AG08396 (cell line): ENCODE results near the gene MSRB3.
A peak's percentile ranks its signal among the peaks of the same experiment; 100 is the strongest.
"Not testable (repeated sequence)": the region's sequence is repeated elsewhere in the genome, so short reads cannot be mapped to it uniquely, and the experiment has no call there.

Experiments
- DNase-seq: peaks from one replicate; pipeline ENCODE4 v3.0.0; 2012; ENCODE audit warnings: low spot score, mixed read lengths

The MSRB3 gene

DNA sequence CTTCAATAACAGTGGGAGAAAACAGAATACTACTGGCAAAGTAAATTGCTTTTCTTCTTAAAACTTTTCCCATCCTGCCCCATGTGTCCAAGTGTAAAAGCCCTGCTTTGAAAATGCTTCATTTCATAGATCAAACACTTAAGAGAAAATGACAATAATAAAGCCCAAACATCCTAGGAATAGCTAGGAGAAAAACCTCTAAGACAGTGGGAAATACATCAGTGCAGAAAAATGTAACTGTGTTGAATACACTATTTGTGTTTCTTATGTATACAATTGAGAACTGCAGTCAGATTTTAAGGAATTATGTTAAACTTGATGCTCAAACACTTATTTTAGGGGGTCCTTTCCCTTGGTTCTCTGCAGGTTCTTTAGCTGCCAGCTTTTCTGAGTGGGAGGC lies 181.1 kb downstream of the MSRB3 start:
- no peak for DNase-seq

DNA sequence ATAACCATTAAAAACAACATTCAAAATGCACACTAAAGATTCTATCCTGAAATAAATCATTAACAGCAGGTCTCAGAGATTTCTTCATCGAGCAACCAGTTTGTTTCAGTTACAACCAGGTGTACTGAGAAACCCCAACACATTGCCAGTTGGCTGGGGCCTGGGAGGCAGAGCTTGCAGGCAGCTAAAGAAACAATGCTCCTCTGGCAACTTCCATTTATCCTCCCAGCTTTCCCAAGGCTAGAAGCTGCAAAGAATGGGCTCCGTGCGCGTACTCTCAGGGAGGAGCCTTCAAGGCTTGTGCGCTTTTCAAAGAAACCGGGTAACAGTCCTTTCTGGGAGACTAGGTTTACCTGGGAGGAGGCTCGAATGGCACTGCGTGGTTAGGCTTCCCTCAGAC lies 181.6 kb downstream of the MSRB3 start:
- DNase-seq = no peak

DNA sequence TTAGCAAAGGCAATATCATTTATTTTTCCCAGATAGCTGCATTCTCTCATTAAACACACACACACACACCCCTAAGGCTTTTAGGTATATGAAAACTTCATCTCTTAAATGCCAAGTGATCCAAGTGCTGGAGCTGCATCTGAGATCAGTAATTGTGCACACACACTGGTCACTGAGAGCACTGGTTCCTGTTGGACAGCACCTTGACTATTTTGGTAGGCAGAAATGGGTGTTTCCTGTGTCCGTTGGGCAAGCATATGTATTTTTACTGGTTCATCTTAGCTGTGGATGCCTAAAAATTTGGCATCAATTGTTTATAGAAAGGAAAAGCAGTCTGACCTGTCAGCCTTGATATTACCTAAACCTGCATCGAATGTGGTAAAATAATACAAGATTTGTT lies 182.5 kb downstream of the MSRB3 start:
- DNase-seq = no peak

DNA sequence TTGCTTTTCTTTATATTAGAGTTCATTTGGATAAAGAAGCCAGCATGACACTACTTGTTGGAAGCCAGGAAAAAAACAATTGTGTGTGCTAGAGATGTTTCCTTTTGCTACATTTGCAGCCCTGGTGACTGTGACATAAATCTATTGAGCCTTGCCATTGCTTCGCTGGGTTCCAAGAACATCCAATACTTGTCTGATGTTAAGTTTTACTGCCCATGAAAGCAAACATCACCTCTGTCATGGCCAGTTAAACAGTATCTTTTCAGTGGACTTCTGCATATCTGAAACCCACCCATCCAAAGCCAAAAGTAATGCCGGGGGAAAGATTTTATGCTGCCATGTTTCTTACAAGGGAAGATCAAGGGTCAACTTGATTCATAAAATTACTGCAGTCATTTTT lies 184.0 kb downstream of the MSRB3 start:
- DNase-seq = no peak

DNA sequence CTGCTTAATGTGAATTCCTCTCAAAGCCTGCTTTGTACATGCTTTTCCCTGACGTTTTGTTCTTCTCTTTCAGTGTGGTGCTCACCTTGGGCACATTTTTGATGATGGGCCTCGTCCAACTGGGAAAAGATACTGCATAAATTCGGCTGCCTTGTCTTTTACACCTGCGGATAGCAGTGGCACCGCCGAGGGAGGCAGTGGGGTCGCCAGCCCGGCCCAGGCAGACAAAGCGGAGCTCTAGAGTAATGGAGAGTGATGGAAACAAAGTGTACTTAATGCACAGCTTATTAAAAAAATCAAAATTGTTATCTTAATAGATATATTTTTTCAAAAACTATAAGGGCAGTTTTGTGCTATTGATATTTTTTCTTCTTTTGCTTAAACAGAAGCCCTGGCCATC lies 184.6 kb downstream of the MSRB3 start:
- no peak for DNase-seq

DNA sequence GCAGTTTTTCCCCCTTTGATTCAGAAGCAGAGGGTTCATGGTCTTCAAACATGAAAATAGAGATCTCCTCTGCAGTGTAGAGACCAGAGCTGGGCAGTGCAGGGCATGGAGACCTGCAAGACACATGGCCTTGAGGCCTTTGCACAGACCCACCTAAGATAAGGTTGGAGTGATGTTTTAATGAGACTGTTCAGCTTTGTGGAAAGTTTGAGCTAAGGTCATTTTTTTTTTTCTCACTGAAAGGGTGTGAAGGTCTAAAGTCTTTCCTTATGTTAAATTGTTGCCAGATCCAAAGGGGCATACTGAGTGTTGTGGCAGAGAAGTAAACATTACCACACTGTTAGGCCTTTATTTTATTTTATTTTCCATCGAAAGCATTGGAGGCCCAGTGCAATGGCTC lies 185.1 kb downstream of the MSRB3 start:
- DNase-seq = no peak

DNA sequence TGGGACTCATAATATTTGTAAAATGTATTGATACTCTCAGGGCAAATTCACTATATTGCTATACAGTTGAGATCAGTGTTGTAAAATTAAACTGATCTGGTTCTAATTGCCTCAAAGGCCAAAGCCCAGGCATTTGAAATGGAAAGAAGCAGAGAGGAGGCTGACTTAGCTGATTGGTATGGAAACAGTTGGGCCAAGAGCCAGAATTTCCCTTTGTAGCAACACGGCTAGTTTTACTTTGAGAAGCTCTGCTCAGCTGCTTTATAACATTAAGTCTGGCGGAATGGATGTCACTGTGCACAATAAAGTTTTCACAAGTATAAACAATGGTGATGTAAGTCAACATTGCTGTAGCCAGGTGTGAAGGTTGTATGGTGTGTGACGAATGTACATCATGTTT lies 186.4 kb downstream of the MSRB3 start:
- peak; percentile 68 for DNase-seq

DNA sequence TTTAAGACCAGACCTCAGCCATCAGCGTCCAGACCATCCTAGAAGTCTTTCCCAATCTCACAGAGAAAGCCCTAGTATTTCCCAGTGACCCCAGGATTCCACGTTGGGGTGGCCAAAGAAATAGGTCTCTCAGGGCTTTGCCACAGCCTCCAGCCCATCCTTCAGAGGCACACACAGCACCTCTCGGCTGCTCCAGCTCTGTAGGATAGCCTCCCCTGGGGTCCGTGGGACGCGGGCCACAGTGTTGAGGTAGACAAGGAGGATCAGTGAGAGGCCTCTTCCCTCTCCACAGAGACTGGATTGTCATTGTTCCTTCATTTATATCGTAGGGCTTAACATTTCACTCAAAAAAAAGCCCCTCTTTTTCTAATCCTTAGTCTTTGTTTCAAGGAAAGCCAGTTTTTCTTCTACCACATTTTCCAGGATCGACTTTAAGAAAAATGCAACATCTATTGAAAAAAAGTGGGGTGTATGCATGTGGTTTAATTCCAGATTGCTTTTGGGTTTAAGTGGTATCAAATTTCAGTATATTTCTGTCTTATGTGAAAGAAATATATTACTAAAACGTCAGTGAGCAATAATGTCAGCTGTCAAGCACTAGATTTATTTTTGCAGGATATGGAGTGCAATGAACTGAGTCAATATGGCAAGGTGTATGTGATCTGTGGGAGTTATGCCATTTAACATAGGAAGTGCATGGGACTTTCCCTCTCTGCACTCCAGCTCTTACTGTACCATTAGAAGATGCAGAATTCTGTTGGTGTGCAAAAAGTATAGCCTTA lies 187.5 kb downstream of the MSRB3 start:
- DNase-seq = no peak

DNA sequence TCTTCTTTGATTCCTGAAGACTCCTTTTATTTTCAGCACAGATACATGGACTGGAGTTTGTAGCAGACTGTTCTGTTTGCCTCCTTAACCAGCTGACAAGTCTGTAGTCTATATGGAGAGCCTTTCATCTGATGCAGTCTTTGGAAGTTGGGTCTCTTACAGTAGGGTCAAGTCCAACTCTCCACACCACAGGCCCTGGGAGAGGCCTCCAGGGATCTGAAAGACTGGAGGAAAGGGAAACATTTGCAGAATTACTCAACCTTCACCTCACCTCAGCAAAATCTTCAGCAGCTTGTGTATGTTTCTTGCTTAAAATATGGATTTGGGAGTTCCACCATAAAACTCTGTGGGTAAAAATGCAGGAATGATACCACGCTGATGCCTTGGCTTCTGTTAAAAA lies 188.4 kb downstream of the MSRB3 start:
- no peak for DNase-seq

DNA sequence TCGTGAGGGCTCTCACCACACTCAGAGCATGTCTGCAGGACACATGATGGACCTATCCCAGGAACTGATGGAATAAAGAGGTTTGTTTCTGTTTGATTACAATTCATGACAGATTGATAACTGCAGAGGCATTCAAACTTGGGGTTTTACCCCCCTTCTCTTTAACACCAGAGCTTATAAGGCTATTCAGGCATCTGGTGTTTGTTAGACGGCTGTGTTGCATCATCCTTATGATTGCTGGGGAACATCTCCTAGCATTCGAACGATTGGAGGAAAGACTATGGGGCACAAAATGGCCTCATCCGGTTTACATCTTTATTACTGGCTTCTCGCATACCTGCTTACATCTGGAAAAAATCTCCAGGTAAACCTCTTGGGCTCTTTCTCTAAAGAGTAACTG lies 191.8 kb downstream of the MSRB3 start:
- no peak for DNase-seq

DNA sequence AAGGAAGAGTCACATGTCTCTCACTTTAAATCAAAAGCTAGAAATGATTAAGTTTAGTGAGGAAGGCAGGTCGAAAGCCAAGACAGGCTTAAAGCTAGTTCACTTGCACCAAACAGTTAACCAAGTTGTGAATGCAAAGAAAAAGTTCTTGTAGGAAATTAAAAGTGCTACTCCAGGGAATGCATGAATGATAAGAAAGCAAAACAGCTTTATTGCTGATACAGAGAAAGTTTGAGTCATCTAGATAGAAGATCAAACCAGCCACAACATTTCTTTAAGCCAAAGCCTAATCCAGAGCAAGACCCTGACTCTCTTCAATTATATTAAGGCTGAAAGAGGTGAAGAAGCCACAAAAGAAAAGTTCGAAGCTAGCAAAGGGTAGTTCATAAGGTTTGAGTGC lies 193.6 kb downstream of the MSRB3 start:
- DNase-seq = no peak

DNA sequence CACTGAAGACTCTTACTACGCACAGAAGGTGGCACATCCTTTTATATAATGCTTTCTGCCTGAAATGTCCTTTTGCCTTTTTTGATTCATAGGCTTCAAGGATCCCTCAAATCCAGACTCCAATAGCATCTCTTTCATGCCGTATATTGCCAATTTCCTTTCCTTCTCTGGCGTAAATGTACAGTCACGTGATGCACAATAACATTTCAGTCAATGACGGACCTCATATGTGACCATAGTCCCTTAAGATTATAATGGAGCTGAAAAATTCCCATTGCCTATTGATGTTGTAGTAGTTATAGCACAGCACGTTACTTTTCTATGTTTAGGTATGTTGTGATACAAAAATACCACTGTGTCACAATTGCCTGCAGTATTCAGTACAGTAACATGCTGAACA lies 196.3 kb downstream of the MSRB3 start:
- no peak for DNase-seq

DNA sequence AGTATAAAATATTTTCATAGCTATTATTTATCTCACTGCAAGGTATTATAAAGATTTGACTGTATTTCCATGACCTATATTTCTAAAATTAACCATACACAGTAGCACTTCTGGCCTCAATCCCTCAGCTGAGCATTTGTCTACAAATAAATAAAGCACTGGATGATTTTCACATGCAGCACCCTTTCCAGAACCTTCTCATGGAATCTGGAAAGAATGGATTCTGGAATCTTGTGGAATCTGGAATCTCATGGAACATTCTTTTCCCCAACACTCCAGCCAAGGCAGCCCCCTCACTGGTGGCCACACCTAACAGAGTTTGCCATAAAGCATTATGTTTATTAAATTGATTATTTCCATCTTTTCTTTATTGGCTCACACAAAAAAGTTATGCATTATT lies 199.2 kb downstream of the MSRB3 start:
- no peak for DNase-seq

DNA sequence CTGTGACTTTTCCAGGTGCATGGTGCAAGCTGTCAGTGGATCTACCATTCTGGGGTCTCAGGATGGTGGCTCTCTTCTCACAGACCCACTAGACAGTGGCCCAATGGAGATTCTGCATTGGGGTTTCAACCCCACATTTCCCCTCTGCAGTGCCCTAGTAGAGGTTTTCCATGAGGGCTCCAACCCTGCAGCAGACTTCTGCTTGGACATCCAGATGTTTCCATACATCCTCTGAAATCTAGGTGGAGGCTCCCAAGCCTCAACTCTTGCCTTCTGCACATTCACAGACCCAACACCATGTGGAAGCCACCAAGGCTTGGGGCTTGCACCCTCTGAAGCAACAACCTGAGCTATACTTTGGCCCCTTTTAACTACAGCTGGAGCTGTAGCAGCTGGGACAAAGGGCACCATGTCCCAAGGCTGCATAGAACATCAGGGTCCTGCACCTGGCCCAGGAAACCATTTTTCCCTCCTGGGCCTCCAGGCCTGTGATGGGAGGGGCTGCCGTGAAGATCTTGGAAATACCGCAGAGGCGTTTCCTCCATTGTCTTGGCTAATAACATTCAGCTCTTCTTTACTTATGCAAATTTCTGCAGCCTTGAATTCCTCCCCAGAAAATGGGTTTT lies 205.5 kb downstream of the MSRB3 start:
- DNase-seq = not testable (repeated sequence)

DNA sequence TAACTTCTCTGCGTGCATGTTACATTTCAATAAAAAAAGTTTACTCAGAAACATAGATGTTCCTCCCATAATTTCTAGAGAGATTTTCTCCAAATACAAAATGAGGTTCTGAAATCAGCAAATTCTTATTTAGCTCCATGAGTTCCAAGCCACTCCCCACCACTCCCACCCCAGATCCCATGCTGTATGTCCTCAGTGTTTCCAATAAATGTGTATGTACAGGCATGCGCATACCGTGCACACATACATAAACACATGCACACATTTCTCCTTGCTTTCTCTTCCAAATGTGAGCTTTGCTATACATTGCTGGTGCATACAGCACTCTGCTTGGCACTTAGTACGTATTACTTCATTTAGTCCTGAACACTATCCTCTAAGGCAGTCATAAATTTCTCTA lies 209.7 kb downstream of the MSRB3 start:
- no peak for DNase-seq

DNA sequence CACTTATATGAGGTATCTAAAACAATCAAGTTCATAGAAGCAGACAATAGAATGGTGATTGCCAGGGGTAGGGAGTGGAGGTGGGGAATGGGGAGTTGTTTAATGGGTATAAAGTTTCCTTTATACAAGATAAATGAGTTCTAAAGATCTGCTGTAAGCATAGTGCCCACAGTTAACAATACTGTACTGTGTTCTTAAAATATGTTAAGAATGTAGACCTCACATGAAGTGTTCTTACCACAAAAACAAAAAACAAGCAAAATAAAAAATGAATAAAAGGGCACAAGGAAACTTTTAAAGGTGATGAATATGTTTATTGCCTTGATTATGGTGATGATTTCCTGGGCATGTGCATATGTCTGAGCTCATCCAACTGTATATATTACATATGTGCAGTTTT lies 211.8 kb downstream of the MSRB3 start:
- DNase-seq = no peak

DNA sequence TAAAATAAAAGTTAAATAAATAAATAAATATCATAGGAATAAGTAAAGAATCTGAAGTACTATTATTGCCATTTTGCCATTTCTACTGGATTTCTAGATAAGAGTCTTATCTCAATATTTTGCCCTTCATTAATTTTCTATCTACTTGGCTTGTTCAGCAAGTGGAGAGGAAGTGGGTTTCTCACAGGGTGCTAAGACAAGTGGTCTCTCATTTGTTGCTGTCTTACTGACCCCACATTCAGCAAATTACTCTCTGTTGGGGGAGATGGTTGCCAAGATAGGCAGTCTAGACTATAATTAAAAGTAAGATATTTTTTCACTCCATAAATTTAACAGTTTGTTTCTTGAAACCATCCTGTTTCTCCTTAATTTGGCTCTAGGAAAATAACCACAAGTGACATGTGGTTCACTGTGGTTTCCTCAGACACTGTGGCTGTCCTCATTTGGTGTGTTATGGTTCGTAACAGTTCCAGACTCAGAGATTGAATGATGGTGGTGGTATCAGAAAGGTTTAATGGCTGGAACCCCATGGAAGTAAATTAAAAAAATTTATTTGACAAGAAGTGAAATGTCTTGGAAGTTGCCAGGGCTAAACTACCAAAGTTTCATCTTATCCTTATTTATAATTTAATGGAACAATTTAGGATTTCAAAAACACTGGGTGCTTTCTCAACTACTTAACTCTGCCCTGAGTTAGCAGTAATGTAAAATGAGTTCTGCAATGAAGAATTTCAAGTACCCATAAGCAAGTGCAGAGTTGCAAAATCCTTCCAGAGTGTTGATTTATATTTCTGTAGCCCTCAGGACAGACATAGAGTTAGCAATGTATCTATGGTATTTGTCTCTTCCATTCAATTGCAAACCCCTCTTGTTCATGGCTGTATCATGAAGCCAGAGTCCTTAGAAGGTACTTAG lies 214.8 kb downstream of the MSRB3 start:
- no peak for DNase-seq

DNA sequence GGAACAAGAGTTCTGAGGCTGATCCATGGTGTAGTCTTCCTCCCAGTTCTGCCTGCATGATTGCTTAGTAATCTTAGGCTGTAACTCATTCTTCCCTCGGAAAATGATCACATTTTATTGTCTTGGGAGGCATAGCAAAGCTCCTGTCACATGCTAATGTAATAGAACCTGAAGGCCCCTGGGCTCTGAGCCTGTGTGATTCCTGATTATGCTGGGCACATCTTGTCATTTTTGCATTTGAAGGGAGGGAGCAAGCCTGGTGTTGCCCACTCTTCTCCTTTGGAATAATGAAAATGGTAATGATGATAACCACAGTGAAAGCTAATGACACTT lies 215.4 kb downstream of the MSRB3 start:
- no peak for DNase-seq

DNA sequence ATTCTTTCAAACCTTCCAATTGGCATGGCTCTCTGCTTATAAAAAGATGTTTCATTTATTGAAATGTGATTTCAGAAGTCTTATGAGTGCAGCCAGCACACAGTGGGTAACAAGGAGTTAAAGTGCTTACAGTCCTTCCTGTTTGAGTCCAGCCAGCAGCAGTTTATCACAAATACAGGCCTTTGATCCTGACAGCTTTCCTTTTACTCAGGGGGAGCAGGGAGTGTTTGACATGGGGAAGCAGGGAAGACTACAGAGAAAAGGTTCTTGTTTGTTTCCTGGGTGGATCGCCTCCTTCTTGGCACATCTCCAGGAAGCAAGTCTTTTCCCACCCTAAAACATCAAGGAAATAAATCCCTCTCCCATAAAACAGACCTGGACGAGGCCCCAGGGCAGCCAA lies 216.1 kb downstream of the MSRB3 start:
- no peak for DNase-seq

DNA sequence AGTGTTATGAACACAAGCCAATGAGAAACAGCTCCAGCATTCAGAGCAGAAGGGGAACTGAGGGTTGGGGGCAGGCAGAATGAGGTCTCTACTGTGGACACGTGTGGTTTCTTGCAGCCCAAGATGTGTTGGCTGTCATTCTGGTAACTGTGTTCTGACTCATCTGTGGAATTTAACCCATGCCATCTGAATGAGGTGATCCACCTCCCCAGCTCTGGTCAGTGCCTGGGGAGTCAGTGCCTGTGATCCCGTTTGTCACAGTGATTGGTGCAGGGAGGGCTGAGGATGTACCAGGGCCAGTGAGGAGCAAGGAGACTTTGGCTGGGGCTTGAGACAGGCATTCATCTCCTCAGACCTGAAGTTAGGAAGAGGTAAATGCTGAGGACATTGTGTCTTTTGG lies 216.8 kb downstream of the MSRB3 start:
- peak; percentile 66 for DNase-seq

DNA sequence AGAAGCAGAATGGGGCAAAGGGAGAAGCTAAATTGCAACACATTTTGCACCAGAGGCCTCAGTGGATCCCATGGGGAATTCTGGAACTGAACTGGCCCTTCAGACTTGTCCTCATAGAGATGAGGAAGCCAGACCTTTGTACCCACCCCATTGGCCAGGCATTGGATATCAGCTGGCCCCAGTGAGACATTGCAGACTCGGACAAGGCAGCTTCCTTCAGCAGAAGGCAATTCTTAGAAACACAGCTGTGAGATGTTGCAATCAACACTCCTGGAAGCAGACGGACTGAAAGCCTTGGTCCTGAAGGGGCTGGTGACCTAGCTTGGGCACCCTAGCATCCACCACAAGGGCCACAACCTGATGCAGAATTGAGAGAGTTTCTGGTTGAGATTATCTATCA lies 218.1 kb downstream of the MSRB3 start:
- no peak for DNase-seq

DNA sequence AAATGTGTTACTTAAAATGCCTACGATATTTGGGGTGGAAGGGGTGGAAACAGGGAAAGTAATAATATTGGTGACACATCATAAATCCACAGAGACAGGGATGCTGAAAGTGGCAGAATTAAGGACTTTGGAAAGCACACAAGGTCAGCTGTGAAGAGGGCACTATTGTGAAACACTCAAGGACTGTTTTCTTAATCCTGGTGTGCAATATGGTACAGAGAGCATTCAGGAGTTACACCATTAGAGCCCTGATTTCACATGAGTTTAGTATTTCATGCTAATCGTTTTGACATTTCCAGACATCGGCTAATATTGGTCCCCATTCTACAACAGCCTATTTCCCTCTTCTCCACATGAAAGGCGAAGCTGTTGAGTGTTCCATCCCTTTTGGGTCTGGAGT lies 219.2 kb downstream of the MSRB3 start:
- DNase-seq = no peak

DNA sequence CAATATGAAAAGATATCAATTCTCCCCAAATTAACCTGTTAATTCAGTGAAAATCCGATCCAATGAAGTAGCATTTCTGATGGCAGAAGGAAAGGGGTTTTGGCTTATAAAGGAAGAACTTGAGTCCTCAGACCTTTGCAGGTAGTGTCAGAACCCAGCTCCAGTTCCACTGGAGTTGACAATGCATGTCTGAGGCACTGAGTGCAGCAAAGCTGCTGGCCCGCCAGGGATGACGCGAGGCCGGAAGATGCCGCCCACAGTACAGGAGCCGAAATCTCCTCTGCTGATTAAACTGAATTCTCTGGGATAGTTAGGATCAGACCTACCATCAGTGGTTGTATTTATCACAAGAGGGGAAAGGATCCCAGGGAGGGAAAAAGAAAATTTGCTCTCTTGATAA lies 220.7 kb downstream of the MSRB3 start:
- DNase-seq = no peak
